Sigmoid colon (tissue), 7 donors: ENCODE results near the gene UFC1. TPM values are rescaled to one million over a fixed set of nuclear protein-coding genes. Genes with fewer than 3 reads are reported as not detected.

Source experiments
- DNase-seq: peaks from one replicate; pipeline ENCODE4 v3.0.0-alpha.2; 2019
- H3K27ac ChIP-seq, 4 donors: fragments of 200-600 bp; sonication (generic); one replicate each; pipeline ENCODE4 v1.5.1; 2016 to 2019; ENCODE audit warnings: mild to moderate bottlenecking in 1 of 4
- H3K27me3 ChIP-seq, 3 donors: fragments of 200-600 bp; sonication (generic); one replicate each; pipeline ENCODE4 v1.5.1; 2019; ENCODE audit warnings: mild to moderate bottlenecking in 1 of 3
- H3K36me3 ChIP-seq, 4 donors: fragments of 200-600 bp; sonication (generic); one replicate each; pipeline ENCODE4 v1.5.1; 2016 to 2019
- H3K4me1 ChIP-seq, 4 donors: fragments of 200-600 bp; sonication (generic); one replicate each; pipeline ENCODE4 v1.5.1; 2017 to 2019
- H3K4me3 ChIP-seq, 4 donors: fragments of 200-600 bp; sonication (generic); one replicate each; pipeline ENCODE4 v1.5.1; 2017 to 2019; ENCODE audit warnings: mild to moderate bottlenecking in 2 of 4, moderate library complexity in 1 of 4
- H3K9me3 ChIP-seq, 4 donors: fragments of 200-600 bp in 3 of 4; sonication (generic) in 3 of 4; one replicate each; pipeline versions ENCODE4 v1.5.1 to v1.6.1; 2013 to 2019
- EP300 ChIP-seq, 4 donors: sonication (generic); formaldehyde crosslinking; IDR thresholded peaks; one replicate each; pipeline ENCODE4 v1.6.1; 2017; ENCODE audit warnings: antibody characterized with exemption in 4 of 4
- POLR2A ChIP-seq, 2 donors: fragments of 450-650 bp; IDR thresholded peaks; one replicate each; pipeline ENCODE4 v1.6.1; 2016; ENCODE audit warnings: antibody characterized with exemption in 2 of 2, mild to moderate bottlenecking in 2 of 2, moderate library complexity in 2 of 2
- POLR2AphosphoS5 ChIP-seq, 4 donors: sonication (generic); formaldehyde crosslinking; IDR thresholded peaks; one replicate each; pipeline ENCODE4 v1.6.1; 2017; ENCODE audit warnings: antibody characterized with exemption in 4 of 4
- WGBS, 2 donors: extraction: QIAGEN DNeasy Blood & Tissue Kit; methylation state at CpG; one replicate each; pipeline ENCODE4 v1.1.7; 2013; 5-methylcytosine and 5-hydroxymethylcytosine counted together
- intact Hi-C: fragments of 100-400 bp; cut with DNase I; formaldehyde crosslinking; loops from one replicate; pipeline ENCODE4 v1.15.1; 2023
- polyA plus RNA-seq, 3 donors: library from polyadenylated mRNA; stranded (reverse); fragments of 200-250 nt; gene quantifications; one replicate each; pipeline ENCODE4 v1.2.3, GENCODE V29; 2013
- total RNA-seq, 4 donors: library from RNA; depleted of rRNA; stranded (reverse); fragments of >200 nt; gene quantifications; one replicate each; pipeline ENCODE4 v1.1.0, GENCODE V29; 2016
- TF ChIP-seq, protein P1 (sequence below), 4 experiments: fragments of 450-650 bp in 3 of 4; fragments of 200-600 bp in 1 of 4; IDR thresholded peaks; one replicate each; pipeline ENCODE4 v1.5.1; 2016 to 2019; ENCODE audit warnings: antibody characterized with exemption in 4 of 4, mild to moderate bottlenecking in 3 of 4, moderate library complexity in 2 of 4
- donor health status: healthy with polysubstance abuse.
- donor health status: Bipolar disorder and iron deficiency.
- donor health status: healthy.

Gene UFC1
- total and polyA plus RNA-seq, 7 donors: 49.0 to 249 (median 77.8) TPM

DNA sequence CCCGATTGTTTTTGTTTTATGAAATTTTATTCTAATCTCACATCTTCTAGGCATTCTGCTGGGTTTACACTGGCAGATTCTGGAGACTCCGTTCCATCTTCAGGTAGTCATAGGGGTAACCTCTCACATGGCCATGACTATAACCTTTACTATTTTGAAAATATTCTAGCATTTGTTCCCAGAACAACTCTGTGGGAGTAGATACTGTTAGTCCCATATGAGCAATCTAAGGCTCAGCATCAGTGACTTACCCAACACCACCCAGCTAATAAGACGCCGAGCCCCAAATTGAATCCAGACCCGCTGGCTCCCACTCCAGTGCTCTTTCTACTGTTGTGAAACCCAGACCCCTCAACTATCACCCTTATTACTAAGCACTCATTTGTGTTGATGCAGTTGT is 35.3 kb downstream of the UFC1 start:
- no peak for DNase-seq
- Histone ChIP-seq H3K27ac (no peak overlapping the region), H3K4me3 (no peak overlapping the region), H3K4me1 (peaks cover 0 to 10% (median 4%) of the 10 kb centered on the region in 4 donors), H3K9me3 (no peaks in the 10 kb centered on the region), H3K27me3 (no peaks in the 10 kb centered on the region), H3K36me3 (peaks cover 0 to 15% (median 0%) of the 10 kb centered on the region in 4 donors)
- 94 to 95% methylated on average over 5 of the region's 5 CpGs for WGBS, 2 donors
- intact Hi-C loops: no loop called here
- no peak for TF ChIP-seq EP300 (IDR thresholded peaks at IDR 0.05)
- no peak for TF ChIP-seq POLR2AphosphoS5 (IDR thresholded peaks at IDR 0.05)
- TF ChIP-seq, protein P1, sequence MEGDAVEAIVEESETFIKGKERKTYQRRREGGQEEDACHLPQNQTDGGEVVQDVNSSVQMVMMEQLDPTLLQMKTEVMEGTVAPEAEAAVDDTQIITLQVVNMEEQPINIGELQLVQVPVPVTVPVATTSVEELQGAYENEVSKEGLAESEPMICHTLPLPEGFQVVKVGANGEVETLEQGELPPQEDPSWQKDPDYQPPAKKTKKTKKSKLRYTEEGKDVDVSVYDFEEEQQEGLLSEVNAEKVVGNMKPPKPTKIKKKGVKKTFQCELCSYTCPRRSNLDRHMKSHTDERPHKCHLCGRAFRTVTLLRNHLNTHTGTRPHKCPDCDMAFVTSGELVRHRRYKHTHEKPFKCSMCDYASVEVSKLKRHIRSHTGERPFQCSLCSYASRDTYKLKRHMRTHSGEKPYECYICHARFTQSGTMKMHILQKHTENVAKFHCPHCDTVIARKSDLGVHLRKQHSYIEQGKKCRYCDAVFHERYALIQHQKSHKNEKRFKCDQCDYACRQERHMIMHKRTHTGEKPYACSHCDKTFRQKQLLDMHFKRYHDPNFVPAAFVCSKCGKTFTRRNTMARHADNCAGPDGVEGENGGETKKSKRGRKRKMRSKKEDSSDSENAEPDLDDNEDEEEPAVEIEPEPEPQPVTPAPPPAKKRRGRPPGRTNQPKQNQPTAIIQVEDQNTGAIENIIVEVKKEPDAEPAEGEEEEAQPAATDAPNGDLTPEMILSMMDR (IDR thresholded peaks at IDR 0.05): no peak
- TF ChIP-seq POLR2A (IDR thresholded peaks at IDR 0.05): no peak

DNA sequence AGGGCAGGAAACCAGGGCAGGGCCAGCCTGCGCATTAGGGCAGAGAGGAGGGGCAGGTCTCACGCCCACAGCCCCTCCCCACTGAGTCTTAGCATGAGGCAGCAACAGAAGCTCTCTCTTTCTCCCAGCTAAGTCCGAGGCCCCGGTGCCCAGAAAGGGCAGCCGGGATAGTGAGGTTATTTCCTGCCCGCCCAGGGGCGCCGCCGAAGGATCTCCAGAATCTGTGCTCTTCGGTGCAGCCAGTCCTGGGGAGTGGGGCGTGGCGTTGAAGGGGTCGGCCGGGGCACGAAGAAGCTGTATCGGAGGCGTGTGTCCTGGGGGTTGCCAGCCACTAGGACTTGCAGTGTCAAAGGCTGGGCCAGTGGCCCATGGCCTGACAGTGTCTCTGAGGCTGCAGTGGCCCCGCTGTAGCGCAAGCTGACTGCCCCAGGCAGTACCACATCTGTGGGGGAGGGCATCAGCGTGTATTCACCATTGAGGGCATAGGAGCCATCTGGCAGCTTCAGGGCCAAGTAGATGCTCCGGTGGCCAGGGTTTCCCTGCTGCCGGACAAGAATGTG is 37.3 kb downstream of the UFC1 start:
- no peak for TF ChIP-seq POLR2AphosphoS5 (IDR thresholded peaks at IDR 0.05)
- TF ChIP-seq EP300 (IDR thresholded peaks at IDR 0.05): no peak
- TF ChIP-seq, protein P1 (IDR thresholded peaks at IDR 0.05): no peak
- intact Hi-C loops: no loop called here
- Histone ChIP-seq H3K27me3 (no peaks in the 10 kb centered on the region), H3K36me3 (peaks cover 0 to 15% (median 0%) of the 10 kb centered on the region in 4 donors), H3K9me3 (no peaks in the 10 kb centered on the region), H3K4me3 (no peak overlapping the region), H3K27ac (no peak overlapping the region), H3K4me1 (peaks cover 0 to 21% (median 5%) of the 10 kb centered on the region in 4 donors)
- DNase-seq: no peak
- WGBS, 2 donors: 58 to 69% methylated on average over 22 of the region's 22 CpGs

DNA sequence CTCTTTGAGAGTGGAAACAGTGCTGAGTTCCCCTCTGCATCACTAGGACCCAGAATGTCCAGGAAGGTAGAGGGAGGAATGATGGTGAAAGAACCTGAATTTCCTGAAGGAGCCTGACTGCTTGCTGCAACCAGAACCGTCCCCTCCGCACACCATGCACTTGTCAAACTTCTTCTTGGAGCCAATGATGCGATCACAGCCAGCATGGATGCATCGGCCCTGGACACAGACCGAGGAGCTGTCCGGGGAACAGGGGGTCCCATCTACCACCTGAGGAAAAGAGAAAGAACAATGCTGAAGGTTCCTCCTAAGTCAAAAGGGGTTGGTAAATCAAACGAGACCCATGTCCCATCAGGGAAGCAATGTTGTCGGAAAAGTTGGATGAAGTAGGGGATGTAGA is 38.2 kb downstream of the UFC1 start:
- Histone ChIP-seq H3K9me3 (no peaks in the 10 kb centered on the region), H3K27ac (no peak overlapping the region), H3K27me3 (no peaks in the 10 kb centered on the region), H3K4me3 (no peak overlapping the region), H3K4me1 (peaks cover 0 to 30% (median 14%) of the 10 kb centered on the region in 4 donors), H3K36me3 (peaks cover 0 to 15% (median 0%) of the 10 kb centered on the region in 4 donors)
- TF ChIP-seq, protein P1 (IDR thresholded peaks at IDR 0.05): no peak
- TF ChIP-seq POLR2A (IDR thresholded peaks at IDR 0.05) (no peak), POLR2AphosphoS5 (IDR thresholded peaks at IDR 0.05) (no peak), EP300 (IDR thresholded peaks at IDR 0.05) (no peak)
- 67 to 80% methylated on average over 8 of the region's 8 CpGs for WGBS, 2 donors
- intact Hi-C loops: no loop called here
- DNase-seq: no peak

DNA sequence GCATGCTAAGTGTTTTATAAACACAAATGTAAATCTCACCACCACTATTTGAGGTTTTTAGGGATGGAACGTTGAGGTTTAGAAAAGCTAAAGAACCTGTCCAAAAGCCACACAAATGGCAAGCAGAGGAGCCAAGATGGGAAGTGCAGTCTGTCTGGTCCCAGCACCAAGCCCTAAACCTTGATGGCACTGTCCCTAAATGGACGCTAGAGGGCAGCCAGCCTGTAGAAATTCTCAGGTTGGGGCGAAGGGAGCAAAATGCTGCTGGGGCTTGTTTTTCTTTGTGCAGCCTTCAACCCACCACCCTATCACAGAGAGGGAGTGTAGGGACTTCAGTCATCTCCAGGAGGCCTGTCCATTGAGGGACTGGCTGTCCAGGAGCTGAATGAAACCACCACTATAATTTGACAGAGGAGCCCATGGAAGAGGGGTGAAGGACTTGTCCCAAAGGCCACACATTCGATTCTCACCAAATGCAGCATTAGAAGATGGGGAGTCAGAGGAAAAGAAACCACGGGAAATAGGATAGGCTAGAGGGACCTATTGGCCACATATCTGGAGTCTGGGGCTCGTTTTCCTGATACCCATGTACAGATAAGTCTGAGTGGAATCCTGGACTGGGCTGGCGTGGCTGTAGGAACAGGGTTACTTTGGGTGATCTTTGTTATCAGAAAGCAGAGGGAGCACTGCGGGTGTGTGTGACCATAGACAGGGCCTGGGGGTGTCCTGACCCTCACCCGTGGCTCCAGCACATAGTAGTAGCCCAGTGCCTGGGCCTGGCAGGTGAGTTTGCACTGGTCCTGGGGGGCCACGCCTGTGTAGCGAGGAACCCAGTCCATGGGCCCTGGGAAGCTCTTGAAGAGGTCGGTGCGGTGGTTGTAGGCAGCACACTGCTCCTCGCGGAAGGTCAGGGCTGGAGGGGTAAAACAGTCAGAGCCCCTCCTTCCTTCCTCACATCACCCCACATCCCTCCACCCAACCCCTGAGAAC is 39.0 kb downstream of the UFC1 start:
- no peaks in the 10 kb centered on the region for H3K27me3 ChIP-seq
- peaks cover 0 to 38% (median 21%) of the 10 kb centered on the region in 4 donors for H3K4me1 ChIP-seq
- peak overlapping the region in 3 of 4 donors; percentile 1 to 15 (median 1) for H3K27ac ChIP-seq
- TF ChIP-seq POLR2AphosphoS5 (IDR thresholded peaks at IDR 0.05) (peak in 1 of 4 donors; percentile 15), EP300 (IDR thresholded peaks at IDR 0.05) (no peak)
- TF ChIP-seq, protein P1 (IDR thresholded peaks at IDR 0.05): peak; percentile 61 to 85 (median 73)
- no peaks in the 10 kb centered on the region for H3K9me3 ChIP-seq
- peaks cover 0 to 15% (median 0%) of the 10 kb centered on the region in 4 donors for H3K36me3 ChIP-seq
- intact Hi-C loops: no loop called here
- peak; percentile 85 for DNase-seq
- WGBS, 2 donors: 57 to 64% methylated on average over 15 of the region's 15 CpGs
- no peak overlapping the region for H3K4me3 ChIP-seq
